H1 (cell line): ENCODE measurements around the gene C3.

Source experiments
- CBX8 ChIP-seq: fragments of 300-800, 300-1000 bp; sonication (generic); IDR thresholded peaks from 2 replicates; pipeline ENCODE4 v1.7.1; 2016; ENCODE audit warnings: low read depth, low read length, borderline replicate concordance
- CREB1 ChIP-seq: IDR thresholded peaks from 2 replicates; pipeline ENCODE4 v1.6.1; 2012; ENCODE audit warnings: inconsistent platforms
- HDAC2 ChIP-seq, 2 experiments: fragments of 300-600 bp in 1 of 2; sonication (generic) in 1 of 2; IDR thresholded peaks; 2 replicates each; pipeline ENCODE4 v1.6.1; 2011 to 2012; ENCODE audit warnings: low read depth in 2 of 2, low read length in 2 of 2, mild to moderate bottlenecking in 2 of 2, moderate library complexity in 2 of 2, borderline replicate concordance in 1 of 2, inconsistent platforms in 1 of 2
- PHF8 ChIP-seq: fragments of 200-600 bp; sonication (generic); conservative IDR thresholded peaks from 2 replicates; pipeline ENCODE4 v1.7.1; 2012; ENCODE audit warnings: low read depth, mild to moderate bottlenecking, inconsistent platforms, low read length, moderate library complexity
- POLR2A ChIP-seq, 2 experiments: IDR thresholded peaks; 1 replicate in 1 of 2; 2 replicates in 1 of 2; pipeline ENCODE4 v1.6.1; 2011; ENCODE audit warnings: low read depth in 2 of 2, low read length in 2 of 2, mild to moderate bottlenecking in 2 of 2; ENCODE audit errors: control extremely low read depth in 1 of 2
- POLR2AphosphoS5 ChIP-seq: IDR thresholded peaks from 2 replicates; pipeline ENCODE4 v1.6.1; 2011; ENCODE audit warnings: low read depth, low read length
- RFX5 ChIP-seq: IDR thresholded peaks from 2 replicates; pipeline ENCODE4 v1.6.1; 2011; ENCODE audit warnings: low read depth, low read length, improper control_type of control experiment, borderline replicate concordance
- SAP30 ChIP-seq: fragments of 300-600 bp; sonication (generic); IDR thresholded peaks from 2 replicates; pipeline ENCODE4 v1.7.1; 2012; ENCODE audit warnings: low read length, moderate library complexity, mild to moderate bottlenecking, inconsistent platforms; ENCODE audit not compliant: insufficient read depth, insufficient replicate concordance
- TAF1 ChIP-seq: IDR thresholded peaks from 2 replicates; pipeline ENCODE4 v1.6.1; 2011; ENCODE audit warnings: mild to moderate bottlenecking, low read depth, low read length
- TBP ChIP-seq: IDR thresholded peaks from 2 replicates; pipeline ENCODE4 v1.6.1; 2011; ENCODE audit warnings: low read depth, low read length, improper control_type of control experiment
- YY1 ChIP-seq: IDR thresholded peaks from 2 replicates; pipeline ENCODE4 v1.6.1; 2011; ENCODE audit warnings: low read depth, mild to moderate bottlenecking, low read length
- TF ChIP-seq, protein P1 (sequence below), 3 experiments: IDR thresholded peaks; 1 replicate in 2 of 3; 2 replicates in 1 of 3; pipeline versions ENCODE4 v1.5.1 to v1.6.1; 2011; ENCODE audit warnings: low read length in 3 of 3, mild to moderate bottlenecking in 3 of 3, inconsistent platforms in 2 of 3, low read depth in 1 of 3, moderate library complexity in 1 of 3; ENCODE audit not compliant: insufficient read depth in 1 of 3; ENCODE audit errors: control extremely low read depth in 1 of 3
- TF ChIP-seq, protein P2 (sequence below): IDR thresholded peaks from 2 replicates; pipeline ENCODE4 v1.6.1; 2011; ENCODE audit warnings: low read length, improper control_type of control experiment

DNA sequence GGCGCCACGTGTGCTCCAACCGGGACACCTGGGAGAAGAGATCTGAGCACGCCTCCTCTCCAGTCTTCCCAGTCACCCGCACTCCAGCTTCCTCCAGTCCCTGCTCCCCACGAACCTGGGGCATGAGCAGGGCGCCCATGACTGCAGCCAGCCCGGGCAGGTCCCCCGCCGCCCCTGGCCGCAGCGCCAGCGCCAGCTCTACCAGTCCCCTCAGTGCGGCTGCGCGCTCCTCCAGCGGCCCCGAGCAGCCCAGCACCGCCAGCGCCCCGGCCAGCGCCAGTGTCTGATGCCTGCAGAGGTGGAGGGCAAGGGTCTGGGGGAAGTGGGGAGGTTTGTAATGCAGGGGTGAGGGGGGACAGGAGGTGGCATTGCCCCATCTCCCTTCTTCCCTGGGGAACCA, 33.7 kb upstream of the C3 start:
- TF ChIP-seq HDAC2 (IDR thresholded peaks at IDR 0.05; ENCODE audit: borderline replicate concordance in 1 of 2, low read depth in 2 of 2, low read length in 2 of 2): no peak
- TF ChIP-seq, protein P1, sequence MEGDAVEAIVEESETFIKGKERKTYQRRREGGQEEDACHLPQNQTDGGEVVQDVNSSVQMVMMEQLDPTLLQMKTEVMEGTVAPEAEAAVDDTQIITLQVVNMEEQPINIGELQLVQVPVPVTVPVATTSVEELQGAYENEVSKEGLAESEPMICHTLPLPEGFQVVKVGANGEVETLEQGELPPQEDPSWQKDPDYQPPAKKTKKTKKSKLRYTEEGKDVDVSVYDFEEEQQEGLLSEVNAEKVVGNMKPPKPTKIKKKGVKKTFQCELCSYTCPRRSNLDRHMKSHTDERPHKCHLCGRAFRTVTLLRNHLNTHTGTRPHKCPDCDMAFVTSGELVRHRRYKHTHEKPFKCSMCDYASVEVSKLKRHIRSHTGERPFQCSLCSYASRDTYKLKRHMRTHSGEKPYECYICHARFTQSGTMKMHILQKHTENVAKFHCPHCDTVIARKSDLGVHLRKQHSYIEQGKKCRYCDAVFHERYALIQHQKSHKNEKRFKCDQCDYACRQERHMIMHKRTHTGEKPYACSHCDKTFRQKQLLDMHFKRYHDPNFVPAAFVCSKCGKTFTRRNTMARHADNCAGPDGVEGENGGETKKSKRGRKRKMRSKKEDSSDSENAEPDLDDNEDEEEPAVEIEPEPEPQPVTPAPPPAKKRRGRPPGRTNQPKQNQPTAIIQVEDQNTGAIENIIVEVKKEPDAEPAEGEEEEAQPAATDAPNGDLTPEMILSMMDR (IDR thresholded peaks at IDR 0.05; ENCODE audit: control extremely low read depth in 1 of 3, insufficient read depth in 1 of 3, low read depth in 1 of 3, low read length in 3 of 3): no peak
- TF ChIP-seq CBX8: no peak
- no peak for TF ChIP-seq SAP30
- TF ChIP-seq, protein P2, sequence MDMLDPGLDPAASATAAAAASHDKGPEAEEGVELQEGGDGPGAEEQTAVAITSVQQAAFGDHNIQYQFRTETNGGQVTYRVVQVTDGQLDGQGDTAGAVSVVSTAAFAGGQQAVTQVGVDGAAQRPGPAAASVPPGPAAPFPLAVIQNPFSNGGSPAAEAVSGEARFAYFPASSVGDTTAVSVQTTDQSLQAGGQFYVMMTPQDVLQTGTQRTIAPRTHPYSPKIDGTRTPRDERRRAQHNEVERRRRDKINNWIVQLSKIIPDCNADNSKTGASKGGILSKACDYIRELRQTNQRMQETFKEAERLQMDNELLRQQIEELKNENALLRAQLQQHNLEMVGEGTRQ: no peak
- no peak for TF ChIP-seq POLR2A (IDR thresholded peaks at IDR 0.05; ENCODE audit: control extremely low read depth in 1 of 2, low read depth in 2 of 2, low read length in 2 of 2)
- no peak for TF ChIP-seq TBP
- TF ChIP-seq RFX5: no peak
- no peak for TF ChIP-seq POLR2AphosphoS5
- TF ChIP-seq YY1: no peak
- no peak for TF ChIP-seq CREB1
- no peak for TF ChIP-seq PHF8
- no peak for TF ChIP-seq TAF1
